AG08396 (cell line): ENCODE data around the gene DCST2.

Experiments used
- DNase-seq: peaks from one replicate; pipeline ENCODE4 v3.0.0; 2012; ENCODE audit warnings: low spot score, mixed read lengths

The DCST2 gene

GRCh38 chr1:155033524-155033923, at the start of gene DCST2, which contains the start of gene DCST1:
TSS of gene DCST2 (minus strand) at chr1:155033781. CDS start at chr1:155033701, 80 bp downstream.
TSS of gene DCST1 (plus strand) at chr1:155033824. CDS start at chr1:155034037, 213 bp downstream.
- DNase-seq, result no peak

GRCh38 chr1:155083052-155083541, 49.5 kb upstream of the DCST2 start:
- DNase-seq, result no peak

GRCh38 chr1:155082301-155083051, 48.9 kb upstream of the DCST2 start:
- no peak for DNase-seq

GRCh38 chr1:155081472-155082300, 48.1 kb upstream of the DCST2 start:
- no peak for DNase-seq

GRCh38 chr1:155080312-155081228, 47.0 kb upstream of the DCST2 start:
- DNase-seq, result no peak

GRCh38 chr1:155079487-155080311, 46.1 kb upstream of the DCST2 start:
- DNase-seq, result no peak

GRCh38 chr1:155079210-155079486, 45.6 kb upstream of the DCST2 start:
- no peak for DNase-seq

GRCh38 chr1:155078469-155079209, 45.1 kb upstream of the DCST2 start, which contains the start of gene EFNA3:
TSS of gene EFNA3 (plus strand) at chr1:155078837. CDS start at chr1:155078942, 105 bp downstream.
- peak; percentile 90 for DNase-seq

- DNase-seq, result no peak
These were observed 44.3 kb upstream of the DCST2 start for GRCh38 chr1:155077758-155078445.

- no peak for DNase-seq
These were observed 43.8 kb upstream of the DCST2 start for GRCh38 chr1:155077346-155077745.

- no peak for DNase-seq
These were observed 42.8 kb upstream of the DCST2 start for GRCh38 chr1:155076371-155076770.

GRCh38 chr1:155075535-155075934, 42.0 kb upstream of the DCST2 start:
- no peak for DNase-seq

GRCh38 chr1:155073377-155074242, 40.0 kb upstream of the DCST2 start:
- no peak for DNase-seq

- no peak for DNase-seq
These were observed 39.1 kb upstream of the DCST2 start for GRCh38 chr1:155072531-155073289.

GRCh38 chr1:155071701-155072100, 38.1 kb upstream of the DCST2 start:
- no peak for DNase-seq

GRCh38 chr1:155070721-155071569, 37.4 kb upstream of the DCST2 start:
- DNase-seq, result peak; percentile 87

GRCh38 chr1:155070158-155070621, 36.6 kb upstream of the DCST2 start:
- DNase-seq, result no peak
